Hematopoietic multipotent progenitor cell treated with erythropoietin and hydrocortisone succinate and interleukin-3 and kit ligand, for 17 days (in vitro differentiated cells): ENCODE measurements around the gene NHLH1.

Experiments used
- DNase-seq: peaks from one replicate; pipeline ENCODE4 v3.0.0-alpha.2; 2015; ENCODE audit warnings: low spot score

Gene NHLH1

GRCh38 chr1:160411271-160412027 lies 44.6 kb downstream of the NHLH1 start:
- no peak for DNase-seq

- no peak for DNase-seq
These were observed 45.1 kb downstream of the NHLH1 start for GRCh38 chr1:160412028-160412362.

GRCh38 chr1:160413716-160414115 lies 46.8 kb downstream of the NHLH1 start:
- no peak for DNase-seq

GRCh38 chr1:160414881-160415280 lies 48.0 kb downstream of the NHLH1 start:
- no peak for DNase-seq

- no peak for DNase-seq
These were observed 48.9 kb downstream of the NHLH1 start for GRCh38 chr1:160415696-160416290.

- no peak for DNase-seq
These were observed 49.5 kb downstream of the NHLH1 start for GRCh38 chr1:160416369-160416768.

- DNase-seq: no peak
These were observed 51.6 kb downstream of the NHLH1 start for GRCh38 chr1:160418483-160418882.

GRCh38 chr1:160419150-160419837 lies 52.4 kb downstream of the NHLH1 start:
- no peak for DNase-seq

GRCh38 chr1:160419838-160420169 lies 52.9 kb downstream of the NHLH1 start:
- DNase-seq: no peak

GRCh38 chr1:160420881-160421842 lies 54.3 kb downstream of the NHLH1 start:
- DNase-seq: no peak

- DNase-seq: no peak
These were observed 55.0 kb downstream of the NHLH1 start for GRCh38 chr1:160421881-160422280.
